Esophagus squamous epithelium (tissue), 4 donors: ENCODE measurements around the gene GULP1.

Source experiments
- POLR2A ChIP-seq, 4 donors: fragments of 450-650 bp; IDR thresholded peaks; one replicate each; pipeline ENCODE4 v1.6.1; 2017; ENCODE audit warnings: antibody characterized with exemption in 4 of 4, mild to moderate bottlenecking in 4 of 4, moderate library complexity in 3 of 4
- TF ChIP-seq, protein P1 (sequence below), 6 experiments: fragments of 450-650 bp in 4 of 6; fragments of 200-600 bp in 2 of 6; sonication (generic) in 2 of 6; IDR thresholded peaks; one replicate each; pipeline ENCODE4 v1.5.1; 2016 to 2019; ENCODE audit warnings: antibody characterized with exemption in 6 of 6, mild to moderate bottlenecking in 4 of 6, moderate library complexity in 4 of 6

DNA sequence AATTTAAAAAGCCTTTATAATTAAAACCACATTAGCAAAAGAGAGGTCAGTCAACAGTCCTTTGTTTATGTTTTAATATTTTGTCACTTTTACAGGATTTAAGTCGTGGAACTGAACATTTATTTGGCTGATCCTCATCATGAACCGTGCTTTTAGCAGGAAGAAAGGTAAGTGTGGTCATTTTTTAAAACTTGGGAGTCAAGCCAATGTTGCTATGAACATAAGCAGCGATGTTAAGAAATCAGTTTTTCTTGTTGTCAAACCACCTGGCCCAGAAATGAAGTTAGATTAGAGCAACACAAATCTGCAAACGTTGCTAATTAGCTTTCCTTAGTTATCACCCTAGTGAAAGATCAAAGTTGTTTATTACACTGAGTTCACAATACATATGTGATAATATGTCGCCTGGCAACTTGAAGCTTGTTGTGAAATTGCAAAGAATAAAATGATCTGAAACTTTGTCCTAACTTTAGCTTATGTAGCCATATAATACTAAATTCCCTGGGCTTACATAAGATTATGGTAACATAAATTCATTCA, 186.0 kb downstream of the GULP1 start:
- TF ChIP-seq, protein P1, sequence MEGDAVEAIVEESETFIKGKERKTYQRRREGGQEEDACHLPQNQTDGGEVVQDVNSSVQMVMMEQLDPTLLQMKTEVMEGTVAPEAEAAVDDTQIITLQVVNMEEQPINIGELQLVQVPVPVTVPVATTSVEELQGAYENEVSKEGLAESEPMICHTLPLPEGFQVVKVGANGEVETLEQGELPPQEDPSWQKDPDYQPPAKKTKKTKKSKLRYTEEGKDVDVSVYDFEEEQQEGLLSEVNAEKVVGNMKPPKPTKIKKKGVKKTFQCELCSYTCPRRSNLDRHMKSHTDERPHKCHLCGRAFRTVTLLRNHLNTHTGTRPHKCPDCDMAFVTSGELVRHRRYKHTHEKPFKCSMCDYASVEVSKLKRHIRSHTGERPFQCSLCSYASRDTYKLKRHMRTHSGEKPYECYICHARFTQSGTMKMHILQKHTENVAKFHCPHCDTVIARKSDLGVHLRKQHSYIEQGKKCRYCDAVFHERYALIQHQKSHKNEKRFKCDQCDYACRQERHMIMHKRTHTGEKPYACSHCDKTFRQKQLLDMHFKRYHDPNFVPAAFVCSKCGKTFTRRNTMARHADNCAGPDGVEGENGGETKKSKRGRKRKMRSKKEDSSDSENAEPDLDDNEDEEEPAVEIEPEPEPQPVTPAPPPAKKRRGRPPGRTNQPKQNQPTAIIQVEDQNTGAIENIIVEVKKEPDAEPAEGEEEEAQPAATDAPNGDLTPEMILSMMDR (IDR thresholded peaks at IDR 0.05) = no peak
- no peak for TF ChIP-seq POLR2A (IDR thresholded peaks at IDR 0.05)
